T-helper 2 cell treated with Interferon-gamma antibody and Interleukin-4, amounts not matched to agents 5 μg/mL and 100 μg/mL, for 36 hours (primary cell): Measurements from ENCODE around the gene FOSL2.

Experiments
- DNase-seq: peaks from one replicate; pipeline ENCODE4 v3.0.0; 2021; ENCODE audit warnings: low spot score
- H3K27ac Mint-ChIP-seq: one replicate; pipeline ENCODE4 v1.8.0; 2021; ENCODE audit warnings: mild to moderate bottlenecking, mixed read lengths
- H3K27me3 Mint-ChIP-seq: one replicate; pipeline ENCODE4 v1.8.0; 2021; ENCODE audit warnings: low read depth, mixed read lengths
- H3K36me3 Mint-ChIP-seq: one replicate; pipeline ENCODE4 v1.8.0; 2021; ENCODE audit warnings: low read depth, mixed read lengths
- H3K4me1 Mint-ChIP-seq: one replicate; pipeline ENCODE4 v1.8.0; 2021; ENCODE audit warnings: low read depth, mixed read lengths
- H3K4me3 Mint-ChIP-seq: one replicate; pipeline ENCODE4 v1.8.0; 2022; ENCODE audit warnings: mild to moderate bottlenecking, moderate library complexity, mixed read lengths
- H3K9me3 Mint-ChIP-seq: one replicate; pipeline ENCODE4 v1.8.0; 2021; ENCODE audit warnings: mixed read lengths

FOSL2 gene

GRCh38 chr2:28413152-28413898, 20.7 kb downstream of the FOSL2 start:
- Mint-ChIP-seq H3K36me3 (peaks cover 52% of the 10 kb centered on the region), H3K4me1 (peaks cover 35% of the 10 kb centered on the region), H3K27ac (no peak overlapping the region), H3K4me3 (no peak overlapping the region), H3K9me3 (no peaks in the 10 kb centered on the region), H3K27me3 (no peaks in the 10 kb centered on the region)
- DNase-seq = no peak

- no peak overlapping the region for H3K27ac Mint-ChIP-seq
- H3K27me3 Mint-ChIP-seq = no peaks in the 10 kb centered on the region
- no peak for DNase-seq
- H3K4me3 Mint-ChIP-seq = no peak overlapping the region
- no peaks in the 10 kb centered on the region for H3K9me3 Mint-ChIP-seq
- H3K4me1 Mint-ChIP-seq = peaks cover 30% of the 10 kb centered on the region
- H3K36me3 Mint-ChIP-seq = peaks cover 50% of the 10 kb centered on the region
These were observed 21.2 kb downstream of the FOSL2 start for GRCh38 chr2:28413899-28414295.

GRCh38 chr2:28414583-28414982, 21.9 kb downstream of the FOSL2 start:
- peaks cover 25% of the 10 kb centered on the region for H3K4me1 Mint-ChIP-seq
- DNase-seq = no peak
- no peak overlapping the region for H3K4me3 Mint-ChIP-seq
- no peaks in the 10 kb centered on the region for H3K27me3 Mint-ChIP-seq
- no peak overlapping the region for H3K27ac Mint-ChIP-seq
- H3K9me3 Mint-ChIP-seq = no peaks in the 10 kb centered on the region
- peaks cover 48% of the 10 kb centered on the region for H3K36me3 Mint-ChIP-seq

GRCh38 chr2:28415010-28415409, 22.4 kb downstream of the FOSL2 start:
- DNase-seq = no peak
- Mint-ChIP-seq H3K4me3 (no peak overlapping the region), H3K27me3 (no peaks in the 10 kb centered on the region), H3K9me3 (no peaks in the 10 kb centered on the region), H3K27ac (no peak overlapping the region), H3K4me1 (peaks cover 24% of the 10 kb centered on the region), H3K36me3 (peaks cover 46% of the 10 kb centered on the region)

- no peaks in the 10 kb centered on the region for H3K27me3 Mint-ChIP-seq
- no peak for DNase-seq
- no peak overlapping the region for H3K27ac Mint-ChIP-seq
- H3K36me3 Mint-ChIP-seq = peaks cover 39% of the 10 kb centered on the region
- H3K4me3 Mint-ChIP-seq = no peak overlapping the region
- H3K9me3 Mint-ChIP-seq = no peaks in the 10 kb centered on the region
- H3K4me1 Mint-ChIP-seq = peaks cover 17% of the 10 kb centered on the region
These were observed 23.1 kb downstream of the FOSL2 start for GRCh38 chr2:28415715-28416114.

GRCh38 chr2:28419003-28419402, 26.3 kb downstream of the FOSL2 start:
- no peak for DNase-seq
- H3K9me3 Mint-ChIP-seq = no peaks in the 10 kb centered on the region
- no peak overlapping the region for H3K4me3 Mint-ChIP-seq
- H3K27ac Mint-ChIP-seq = no peak overlapping the region
- no peaks in the 10 kb centered on the region for H3K27me3 Mint-ChIP-seq
- H3K36me3 Mint-ChIP-seq = peaks cover 16% of the 10 kb centered on the region
- peaks cover 20% of the 10 kb centered on the region for H3K4me1 Mint-ChIP-seq

GRCh38 chr2:28419443-28420270, 27.0 kb downstream of the FOSL2 start:
- DNase-seq = no peak
- Mint-ChIP-seq H3K27me3 (no peaks in the 10 kb centered on the region), H3K27ac (peak overlapping the region; percentile 58), H3K9me3 (no peaks in the 10 kb centered on the region), H3K36me3 (peaks cover 13% of the 10 kb centered on the region), H3K4me1 (peaks cover 27% of the 10 kb centered on the region), H3K4me3 (no peak overlapping the region)

- H3K27ac Mint-ChIP-seq = no peak overlapping the region
- H3K27me3 Mint-ChIP-seq = no peaks in the 10 kb centered on the region
- no peaks in the 10 kb centered on the region for H3K9me3 Mint-ChIP-seq
- no peak for DNase-seq
- peaks cover 11% of the 10 kb centered on the region for H3K36me3 Mint-ChIP-seq
- peaks cover 36% of the 10 kb centered on the region for H3K4me1 Mint-ChIP-seq
- H3K4me3 Mint-ChIP-seq = no peak overlapping the region
These were observed 28.1 kb downstream of the FOSL2 start for GRCh38 chr2:28420722-28421121.

- peak overlapping the region; percentile 92 for H3K27ac Mint-ChIP-seq
- peaks cover 4% of the 10 kb centered on the region for H3K36me3 Mint-ChIP-seq
- H3K9me3 Mint-ChIP-seq = no peaks in the 10 kb centered on the region
- no peaks in the 10 kb centered on the region for H3K27me3 Mint-ChIP-seq
- peak overlapping the region; percentile 76 for H3K4me3 Mint-ChIP-seq
- peaks cover 42% of the 10 kb centered on the region for H3K4me1 Mint-ChIP-seq
- DNase-seq = no peak
These were observed 30.5 kb downstream of the FOSL2 start for GRCh38 chr2:28422908-28423741.

GRCh38 chr2:28423856-28424605, 31.4 kb downstream of the FOSL2 start:
- Mint-ChIP-seq H3K27me3 (no peaks in the 10 kb centered on the region), H3K36me3 (peaks cover 4% of the 10 kb centered on the region), H3K9me3 (no peaks in the 10 kb centered on the region), H3K27ac (peak overlapping the region; percentile 92), H3K4me3 (peak overlapping the region; percentile 76), H3K4me1 (peaks cover 42% of the 10 kb centered on the region)
- peak; percentile 31 for DNase-seq

- DNase-seq = peak; percentile 44
- peaks cover 4% of the 10 kb centered on the region for H3K36me3 Mint-ChIP-seq
- no peaks in the 10 kb centered on the region for H3K9me3 Mint-ChIP-seq
- peak overlapping the region; percentile 92 for H3K27ac Mint-ChIP-seq
- peaks cover 45% of the 10 kb centered on the region for H3K4me1 Mint-ChIP-seq
- peak overlapping the region; percentile 76 for H3K4me3 Mint-ChIP-seq
- H3K27me3 Mint-ChIP-seq = no peaks in the 10 kb centered on the region
These were observed 32.3 kb downstream of the FOSL2 start for GRCh38 chr2:28424799-28425463.

GRCh38 chr2:28425464-28425835, 32.8 kb downstream of the FOSL2 start:
- no peaks in the 10 kb centered on the region for H3K9me3 Mint-ChIP-seq
- no peaks in the 10 kb centered on the region for H3K27me3 Mint-ChIP-seq
- H3K36me3 Mint-ChIP-seq = peaks cover 4% of the 10 kb centered on the region
- DNase-seq = no peak
- peak overlapping the region; percentile 43 for H3K27ac Mint-ChIP-seq
- H3K4me1 Mint-ChIP-seq = peaks cover 50% of the 10 kb centered on the region
- no peak overlapping the region for H3K4me3 Mint-ChIP-seq
